DND-41 (cell line): ENCODE data around the gene MKLN1.

Experiments
- ATAC-seq: fragments of 200-7000 bp; cut with Tn5 transposase; 3 replicates; pipeline ENCODE4 v1.9.1; 2021; ENCODE audit warnings: low read depth; ENCODE audit not compliant: insufficient read depth
- DNase-seq: peaks from one replicate; pipeline ENCODE4 v3.0.0-alpha.2; 2020
- H2AFZ ChIP-seq: 2 replicates; pipeline ENCODE4 v1.6.0; 2012; ENCODE audit warnings: low read depth, low read length
- H3K27ac ChIP-seq: 2 replicates; pipeline ENCODE4 v1.5.1; 2012; ENCODE audit warnings: low read length, inconsistent platforms
- H3K27me3 ChIP-seq: fragments of 200-600 bp; sonication (generic); 2 replicates; pipeline ENCODE4 v1.6.0; 2012; ENCODE audit warnings: low read length, mild to moderate bottlenecking, inconsistent platforms; ENCODE audit not compliant: insufficient read depth, poor library complexity
- H3K36me3 ChIP-seq: 2 replicates; pipeline ENCODE4 v1.5.1; 2012; ENCODE audit warnings: low read length, inconsistent platforms; ENCODE audit not compliant: insufficient read depth
- H3K4me1 ChIP-seq: 2 replicates; pipeline ENCODE4 v1.5.1; 2012; ENCODE audit warnings: mild to moderate bottlenecking, low read length; ENCODE audit not compliant: insufficient read depth
- H3K4me2 ChIP-seq: 2 replicates; pipeline ENCODE4 v1.6.0; 2012; ENCODE audit warnings: mild to moderate bottlenecking, moderate library complexity, low read length, inconsistent platforms; ENCODE audit not compliant: insufficient read depth
- H3K4me3 ChIP-seq, 2 experiments: fragments of 200-600 bp in 1 of 2; shearing (Covaris generic) in 1 of 2; 2 replicates each; pipeline ENCODE4 v1.5.1; 2012 to 2016; ENCODE audit warnings: inconsistent platforms in 2 of 2, low read length in 2 of 2, mild to moderate bottlenecking in 2 of 2, low read depth in 1 of 2, moderate library complexity in 1 of 2
- H3K79me2 ChIP-seq: 2 replicates; pipeline ENCODE4 v1.6.0; 2012; ENCODE audit warnings: low read length, inconsistent platforms; ENCODE audit not compliant: insufficient read depth
- H3K9ac ChIP-seq: 2 replicates; pipeline ENCODE4 v1.6.0; 2012; ENCODE audit warnings: low read depth, mild to moderate bottlenecking, inconsistent platforms, low read length, moderate library complexity
- H3K9me3 ChIP-seq: 2 replicates; pipeline ENCODE4 v1.5.1; 2012; ENCODE audit warnings: low read length, moderate library complexity, mild to moderate bottlenecking, inconsistent platforms; ENCODE audit not compliant: insufficient read depth, severe bottlenecking
- H4K20me1 ChIP-seq: 2 replicates; pipeline ENCODE4 v1.6.0; 2012; ENCODE audit warnings: low read length; ENCODE audit not compliant: insufficient read depth
- CTCF ChIP-seq: IDR thresholded peaks from 2 replicates; pipeline ENCODE4 v1.5.1; 2012; ENCODE audit warnings: borderline replicate concordance, low read length, moderate library complexity, mild to moderate bottlenecking; ENCODE audit not compliant: poor library complexity, severe bottlenecking; ENCODE audit errors: extremely low read depth
- EZH2 ChIP-seq: IDR thresholded peaks from 3 replicates; pipeline ENCODE4 v1.6.1; 2012; ENCODE audit warnings: borderline replicate concordance, low read depth, mild to moderate bottlenecking, moderate library complexity, low read length, inconsistent platforms; ENCODE audit not compliant: severe bottlenecking

Gene MKLN1

GRCh38 chr7:131327049-131327625 lies 539 bp upstream of the MKLN1 start:
- H3K36me3 ChIP-seq = no peaks in the 10 kb centered on the region; the same call in 1 of the 2 replicates
- H3K27me3 ChIP-seq = no peaks in the 10 kb centered on the region
- H2AFZ ChIP-seq = peak overlapping the region; percentile 96
- H3K4me1 ChIP-seq = peaks cover 36% of the 10 kb centered on the region
- H3K9me3 ChIP-seq = no peaks in the 10 kb centered on the region
- H4K20me1 ChIP-seq = peaks cover 7% of the 10 kb centered on the region; the same call in 1 of the 2 replicates
- ATAC-seq = peak; percentile 46
- H3K27ac ChIP-seq = peak overlapping the region; percentile 96
- TF ChIP-seq CTCF = no peak
- TF ChIP-seq EZH2 = no peak
- peak; percentile 45 for DNase-seq
- peak overlapping the region; percentile 95 for H3K9ac ChIP-seq
- peak overlapping the region; percentile 71 to 92; a peak in 3 of 4 replicates for H3K4me3 ChIP-seq
- peak overlapping the region; percentile 74 for H3K4me2 ChIP-seq
- H3K79me2 ChIP-seq = peaks cover 49% of the 10 kb centered on the region

GRCh38 chr7:131328377-131329175 lies 900 bp downstream of the MKLN1 start:
- Histone ChIP-seq H3K4me3 (peak overlapping the region; percentile 71 to 92), H3K4me2 (peak overlapping the region; percentile 77), H2AFZ (peak overlapping the region; percentile 96), H3K27me3 (no peaks in the 10 kb centered on the region), H3K9me3 (no peaks in the 10 kb centered on the region), H3K27ac (peak overlapping the region; percentile 96), H4K20me1 (peaks cover 7% of the 10 kb centered on the region; the same call in 1 of the 2 replicates), H3K36me3 (peaks cover 6% of the 10 kb centered on the region; the same call in 1 of the 2 replicates), H3K4me1 (peaks cover 36% of the 10 kb centered on the region), H3K9ac (peak overlapping the region; percentile 95), H3K79me2 (peaks cover 62% of the 10 kb centered on the region)
- ATAC-seq = no peak
- TF ChIP-seq CTCF (no peak), EZH2 (no peak)
- no peak for DNase-seq

GRCh38 chr7:131329176-131329570 lies 1.5 kb downstream of the MKLN1 start:
- no peaks in the 10 kb centered on the region for H3K27me3 ChIP-seq
- no peak overlapping the region for H2AFZ ChIP-seq
- H3K4me1 ChIP-seq = peaks cover 36% of the 10 kb centered on the region
- TF ChIP-seq CTCF (no peak), EZH2 (no peak)
- peaks cover 68% of the 10 kb centered on the region for H3K79me2 ChIP-seq
- no peaks in the 10 kb centered on the region for H3K9me3 ChIP-seq
- peaks cover 6% of the 10 kb centered on the region; the same call in 1 of the 2 replicates for H3K36me3 ChIP-seq
- peaks cover 7% of the 10 kb centered on the region; the same call in 1 of the 2 replicates for H4K20me1 ChIP-seq
- H3K4me3 ChIP-seq = peak overlapping the region; percentile 71 to 92; a peak in 3 of 4 replicates
- peak overlapping the region; percentile 95 for H3K9ac ChIP-seq
- H3K4me2 ChIP-seq = peak overlapping the region; percentile 77
- ATAC-seq (no peak), DNase-seq (no peak)
- peak overlapping the region; percentile 51 for H3K27ac ChIP-seq
